ENCODE results near the gene SNAPC1. TPM values are rescaled to one million over a fixed set of nuclear protein-coding genes. Genes with fewer than 3 reads are reported as not detected.

The SNAPC1 gene
- total RNA-seq, 1 experiment from 2014 or later: 6.8 TPM

DNA sequence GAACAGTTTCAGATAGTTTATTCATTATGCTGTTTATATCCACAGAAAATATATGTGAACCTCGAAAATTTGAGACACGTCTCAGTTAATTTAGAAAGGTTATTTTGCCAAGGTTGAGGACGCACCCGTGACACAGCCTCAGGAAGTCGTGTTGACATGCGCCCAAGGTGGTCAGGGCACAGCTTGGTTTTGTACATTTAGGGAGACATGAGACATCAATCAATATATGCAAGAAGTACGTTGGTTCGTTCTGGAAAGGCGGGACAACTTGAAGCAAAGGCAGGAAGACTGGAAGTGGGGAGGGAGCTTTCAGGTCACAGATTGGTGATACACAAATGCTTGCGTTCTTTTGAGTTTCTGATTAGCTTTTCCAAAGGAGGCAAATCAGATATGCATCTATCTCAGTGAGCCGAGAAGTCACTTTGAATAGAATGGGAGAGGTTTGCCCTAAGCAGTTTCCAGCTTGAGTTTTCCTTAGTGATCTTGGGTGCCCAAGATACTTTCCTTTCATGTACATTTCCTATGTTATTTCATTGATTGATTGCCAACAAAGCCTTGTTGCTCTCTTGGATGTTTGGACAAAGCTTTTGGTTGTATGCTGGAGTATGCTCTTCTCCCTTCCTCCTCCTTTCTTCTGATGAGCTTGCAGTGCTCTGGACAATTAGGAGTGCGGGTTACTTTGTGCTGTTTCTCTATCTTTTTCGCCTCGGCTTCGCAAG is 3.2 kb downstream of the SNAPC1 start:
- Histone ChIP-seq H3T11ph (ENCODE audit: low read length) (no peak overlapping the region), H2AK5ac (ENCODE audit: insufficient read length, low read length) (no peak overlapping the region), H2BK15ac (ENCODE audit: low read depth, low read length) (no peak overlapping the region), H3K27ac (ENCODE audit: insufficient read length, low read depth, low read length) (no peak overlapping the region), H3K4me2 (ENCODE audit: insufficient read depth, insufficient read length, low read length) (peak overlapping the region; percentile 15), H3K14ac (ENCODE audit: insufficient read depth, low read length) (no peak overlapping the region), H3K18ac (ENCODE audit: insufficient read length, low read depth, low read length) (no peak overlapping the region), H3K4ac (ENCODE audit: low read depth, low read length) (no peak overlapping the region), H4K91ac (ENCODE audit: insufficient read length, low read depth, low read length) (no peak overlapping the region), H4K5ac (ENCODE audit: insufficient read length, low read depth, low read length) (no peak overlapping the region), H4K20me1 (ENCODE audit: control insufficient read depth, insufficient read depth, insufficient read length) (no peaks in the 10 kb centered on the region), H3K23me2 (ENCODE audit: insufficient read length, low read depth, low read length, poor library complexity, severe bottlenecking) (peaks cover 9% of the 10 kb centered on the region), H3K27me3 (ENCODE audit: insufficient read depth, low read length) (no peaks in the 10 kb centered on the region), H3K79me1 (ENCODE audit: insufficient read depth, low read depth, low read length, poor library complexity, severe bottlenecking) (peaks cover 2% of the 10 kb centered on the region), H3K23ac (ENCODE audit: insufficient read length, low read depth, low read length) (no peak overlapping the region), H3K79me2 (ENCODE audit: insufficient read depth, low read length) (peaks cover 7% of the 10 kb centered on the region; the same call in 1 of the 2 replicates), H2BK12ac (ENCODE audit: insufficient read length, low read depth, low read length) (no peak overlapping the region), H2BK20ac (ENCODE audit: low read depth, low read length, poor library complexity, severe bottlenecking) (no peak overlapping the region), H3K56ac (ENCODE audit: insufficient read length, low read depth, low read length) (no peak overlapping the region), H2AFZ (ENCODE audit: low read length) (no peak overlapping the region), H3K4me1 (ENCODE audit: insufficient read depth, low read length) (0 out of 2 replicates have a peak, but pooled peaks cover 2% of the 10 kb centered on the region), H3K9ac (ENCODE audit: extremely low read depth, insufficient read length, low read length) (peak overlapping the region; percentile 39), H2BK120ac (ENCODE audit: low read depth, low read length, poor library complexity, severe bottlenecking) (no peak overlapping the region), H2BK5ac (ENCODE audit: insufficient read length, low read length) (no peak overlapping the region), H3K9me3 (ENCODE audit: control insufficient read depth, low read depth, low read length) (no peaks in the 10 kb centered on the region), H4K8ac (replicated peaks; ENCODE audit: insufficient read length, low read depth, low read length) (no peak overlapping the region)
- Mint-ChIP-seq H3K27me3 (ENCODE audit: low read depth) (no peaks in the 10 kb centered on the region; the same call in none of the 2 replicates), H3K4me1 (peaks cover 36 to 37% of the 10 kb centered on the region in 2 experiments), H3K36me3 (ENCODE audit: insufficient read depth in 1 of 3, low read depth in 3 of 3) (peaks cover 17 to 34% (median 32%) of the 10 kb centered on the region in 3 experiments; a peak in 6 of 7 replicates), H3K4me3 (peak overlapping the region; percentile 26 to 50), H3K27ac (peak overlapping the region; percentile 13 to 91 (median 59); a peak in 5 of 7 replicates), H3K9me3 (no peaks in the 10 kb centered on the region)
- TF ChIP-seq, protein P1, sequence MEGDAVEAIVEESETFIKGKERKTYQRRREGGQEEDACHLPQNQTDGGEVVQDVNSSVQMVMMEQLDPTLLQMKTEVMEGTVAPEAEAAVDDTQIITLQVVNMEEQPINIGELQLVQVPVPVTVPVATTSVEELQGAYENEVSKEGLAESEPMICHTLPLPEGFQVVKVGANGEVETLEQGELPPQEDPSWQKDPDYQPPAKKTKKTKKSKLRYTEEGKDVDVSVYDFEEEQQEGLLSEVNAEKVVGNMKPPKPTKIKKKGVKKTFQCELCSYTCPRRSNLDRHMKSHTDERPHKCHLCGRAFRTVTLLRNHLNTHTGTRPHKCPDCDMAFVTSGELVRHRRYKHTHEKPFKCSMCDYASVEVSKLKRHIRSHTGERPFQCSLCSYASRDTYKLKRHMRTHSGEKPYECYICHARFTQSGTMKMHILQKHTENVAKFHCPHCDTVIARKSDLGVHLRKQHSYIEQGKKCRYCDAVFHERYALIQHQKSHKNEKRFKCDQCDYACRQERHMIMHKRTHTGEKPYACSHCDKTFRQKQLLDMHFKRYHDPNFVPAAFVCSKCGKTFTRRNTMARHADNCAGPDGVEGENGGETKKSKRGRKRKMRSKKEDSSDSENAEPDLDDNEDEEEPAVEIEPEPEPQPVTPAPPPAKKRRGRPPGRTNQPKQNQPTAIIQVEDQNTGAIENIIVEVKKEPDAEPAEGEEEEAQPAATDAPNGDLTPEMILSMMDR (conservative IDR thresholded peaks at IDR 0.05): no peak
- no peak for DNase-seq
- WGBS (ENCODE audit: extremely low coverage, insufficient read length, low lambda C conversion rate): no CpG with 5 or more reads among the region's 15 CpGs

All from H9 (cell line).